SIG-M5 treated with dmso at 0.1 percent for 504 hours (cell line): ENCODE data around the gene C5orf15.

Experiments used
- DNase-seq: peaks from one replicate; lab custom pipeline; 2025; ENCODE audit not compliant: unreplicated experiment; lab: John Stamatoyannopoulos, UW

The C5orf15 gene

GRCh38 chr5:133968204-133968980 is at the start of gene C5orf15:
C5orf15 (minus strand) TSS chr5:133968625; CDS start chr5:133968584, 41 bp downstream.
- DNase-seq = peak; percentile 100

- DNase-seq = no peak
These were observed 39.9 kb upstream of the C5orf15 start for GRCh38 chr5:134008266-134008749.

GRCh38 chr5:134007581-134008265 is 39.3 kb upstream of the C5orf15 start:
- DNase-seq = no peak

- no peak for DNase-seq
These were observed 37.7 kb upstream of the C5orf15 start for GRCh38 chr5:134006115-134006514.

- no peak for DNase-seq
These were observed 37.1 kb upstream of the C5orf15 start for GRCh38 chr5:134005417-134006061.

- peak; percentile 78 for DNase-seq
These were observed 36.4 kb upstream of the C5orf15 start, which contains the start of gene VDAC1 for GRCh38 chr5:134004626-134005416. VDAC1 (minus strand) TSS chr5:134004975; CDS start chr5:133993012, 11,963 bp downstream.

- DNase-seq = no peak
These were observed 35.6 kb upstream of the C5orf15 start for GRCh38 chr5:134003817-134004625.

- no peak for DNase-seq
These were observed 34.8 kb upstream of the C5orf15 start for GRCh38 chr5:134003064-134003816.

- no peak for DNase-seq
These were observed 33.7 kb upstream of the C5orf15 start for GRCh38 chr5:134001938-134002731.

GRCh38 chr5:134000696-134001453 is 32.5 kb upstream of the C5orf15 start:
- no peak for DNase-seq

- no peak for DNase-seq
These were observed 31.7 kb upstream of the C5orf15 start for GRCh38 chr5:134000091-134000511.

- DNase-seq = no peak
These were observed 30.4 kb upstream of the C5orf15 start for GRCh38 chr5:133998807-133999206.

- DNase-seq = no peak
These were observed 29.6 kb upstream of the C5orf15 start for GRCh38 chr5:133998042-133998441.

- no peak for DNase-seq
These were observed 28.3 kb upstream of the C5orf15 start for GRCh38 chr5:133996683-133997252.

- no peak for DNase-seq
These were observed 27.6 kb upstream of the C5orf15 start for GRCh38 chr5:133995883-133996563.

GRCh38 chr5:133995341-133995740 is 26.9 kb upstream of the C5orf15 start:
- DNase-seq = no peak

GRCh38 chr5:133994990-133995333 is 26.5 kb upstream of the C5orf15 start:
- no peak for DNase-seq
